DND-41 (cell line): ENCODE data around the gene CTNNA3.

Experiments used
- ATAC-seq: fragments of 200-7000 bp; cut with Tn5 transposase; 3 replicates; pipeline ENCODE4 v1.9.1; 2021; ENCODE audit warnings: low read depth; ENCODE audit not compliant: insufficient read depth
- DNase-seq: peaks from one replicate; pipeline ENCODE4 v3.0.0-alpha.2; 2020
- H2AFZ ChIP-seq: 2 replicates; pipeline ENCODE4 v1.6.0; 2012; ENCODE audit warnings: low read depth, low read length
- H3K27ac ChIP-seq: 2 replicates; pipeline ENCODE4 v1.5.1; 2012; ENCODE audit warnings: low read length, inconsistent platforms
- H3K27me3 ChIP-seq: fragments of 200-600 bp; sonication (generic); 2 replicates; pipeline ENCODE4 v1.6.0; 2012; ENCODE audit warnings: low read length, mild to moderate bottlenecking, inconsistent platforms; ENCODE audit not compliant: insufficient read depth, poor library complexity
- H3K36me3 ChIP-seq: 2 replicates; pipeline ENCODE4 v1.5.1; 2012; ENCODE audit warnings: low read length, inconsistent platforms; ENCODE audit not compliant: insufficient read depth
- H3K4me1 ChIP-seq: 2 replicates; pipeline ENCODE4 v1.5.1; 2012; ENCODE audit warnings: mild to moderate bottlenecking, low read length; ENCODE audit not compliant: insufficient read depth
- H3K4me2 ChIP-seq: 2 replicates; pipeline ENCODE4 v1.6.0; 2012; ENCODE audit warnings: mild to moderate bottlenecking, moderate library complexity, low read length, inconsistent platforms; ENCODE audit not compliant: insufficient read depth
- H3K4me3 ChIP-seq, 2 experiments: fragments of 200-600 bp in 1 of 2; shearing (Covaris generic) in 1 of 2; 2 replicates each; pipeline ENCODE4 v1.5.1; 2012 to 2016; ENCODE audit warnings: inconsistent platforms in 2 of 2, low read length in 2 of 2, mild to moderate bottlenecking in 2 of 2, low read depth in 1 of 2, moderate library complexity in 1 of 2
- H3K79me2 ChIP-seq: 2 replicates; pipeline ENCODE4 v1.6.0; 2012; ENCODE audit warnings: low read length, inconsistent platforms; ENCODE audit not compliant: insufficient read depth
- H3K9ac ChIP-seq: 2 replicates; pipeline ENCODE4 v1.6.0; 2012; ENCODE audit warnings: low read depth, mild to moderate bottlenecking, inconsistent platforms, low read length, moderate library complexity
- H3K9me3 ChIP-seq: 2 replicates; pipeline ENCODE4 v1.5.1; 2012; ENCODE audit warnings: low read length, moderate library complexity, mild to moderate bottlenecking, inconsistent platforms; ENCODE audit not compliant: insufficient read depth, severe bottlenecking
- H4K20me1 ChIP-seq: 2 replicates; pipeline ENCODE4 v1.6.0; 2012; ENCODE audit warnings: low read length; ENCODE audit not compliant: insufficient read depth
- EZH2 ChIP-seq: IDR thresholded peaks from 3 replicates; pipeline ENCODE4 v1.6.1; 2012; ENCODE audit warnings: borderline replicate concordance, low read depth, mild to moderate bottlenecking, moderate library complexity, low read length, inconsistent platforms; ENCODE audit not compliant: severe bottlenecking
- TF ChIP-seq, protein P1 (sequence below): IDR thresholded peaks from 2 replicates; pipeline ENCODE4 v1.5.1; 2012; ENCODE audit warnings: borderline replicate concordance, low read length, moderate library complexity, mild to moderate bottlenecking; ENCODE audit not compliant: poor library complexity, severe bottlenecking; ENCODE audit errors: extremely low read depth

The CTNNA3 gene

DNA sequence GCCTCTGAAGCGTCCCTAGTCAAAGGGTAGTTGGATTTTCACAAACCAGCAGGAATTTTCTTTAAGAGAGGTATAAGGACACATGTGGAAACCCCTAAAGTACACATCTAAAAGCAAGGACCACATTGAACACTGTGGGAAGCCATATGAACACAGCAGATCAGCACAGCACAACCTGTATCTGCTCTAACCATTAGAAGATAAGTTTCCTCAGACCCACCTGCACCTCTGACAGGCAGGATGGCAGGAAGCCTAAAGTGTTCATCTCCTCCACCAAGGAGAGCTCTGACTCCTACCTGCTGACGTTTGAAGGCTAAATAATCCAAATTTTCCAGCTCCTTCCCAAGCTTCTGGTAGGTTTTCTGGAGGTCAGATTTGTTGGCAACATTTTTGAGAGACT lies 174.4 kb downstream of the CTNNA3 start:
- H3K79me2 ChIP-seq = no peaks in the 10 kb centered on the region
- no peaks in the 10 kb centered on the region for H3K9me3 ChIP-seq
- H3K9ac ChIP-seq = no peak overlapping the region
- ATAC-seq = no peak
- H3K4me3 ChIP-seq = no peak overlapping the region
- H4K20me1 ChIP-seq = no peaks in the 10 kb centered on the region
- DNase-seq = no peak
- H3K4me2 ChIP-seq = no peak overlapping the region
- H3K27me3 ChIP-seq = no peaks in the 10 kb centered on the region
- no peaks in the 10 kb centered on the region for H3K36me3 ChIP-seq
- no peak overlapping the region for H2AFZ ChIP-seq
- H3K27ac ChIP-seq = no peak overlapping the region
- H3K4me1 ChIP-seq = no peaks in the 10 kb centered on the region
- TF ChIP-seq, protein P1, sequence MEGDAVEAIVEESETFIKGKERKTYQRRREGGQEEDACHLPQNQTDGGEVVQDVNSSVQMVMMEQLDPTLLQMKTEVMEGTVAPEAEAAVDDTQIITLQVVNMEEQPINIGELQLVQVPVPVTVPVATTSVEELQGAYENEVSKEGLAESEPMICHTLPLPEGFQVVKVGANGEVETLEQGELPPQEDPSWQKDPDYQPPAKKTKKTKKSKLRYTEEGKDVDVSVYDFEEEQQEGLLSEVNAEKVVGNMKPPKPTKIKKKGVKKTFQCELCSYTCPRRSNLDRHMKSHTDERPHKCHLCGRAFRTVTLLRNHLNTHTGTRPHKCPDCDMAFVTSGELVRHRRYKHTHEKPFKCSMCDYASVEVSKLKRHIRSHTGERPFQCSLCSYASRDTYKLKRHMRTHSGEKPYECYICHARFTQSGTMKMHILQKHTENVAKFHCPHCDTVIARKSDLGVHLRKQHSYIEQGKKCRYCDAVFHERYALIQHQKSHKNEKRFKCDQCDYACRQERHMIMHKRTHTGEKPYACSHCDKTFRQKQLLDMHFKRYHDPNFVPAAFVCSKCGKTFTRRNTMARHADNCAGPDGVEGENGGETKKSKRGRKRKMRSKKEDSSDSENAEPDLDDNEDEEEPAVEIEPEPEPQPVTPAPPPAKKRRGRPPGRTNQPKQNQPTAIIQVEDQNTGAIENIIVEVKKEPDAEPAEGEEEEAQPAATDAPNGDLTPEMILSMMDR = no peak
- no peak for TF ChIP-seq EZH2

DNA sequence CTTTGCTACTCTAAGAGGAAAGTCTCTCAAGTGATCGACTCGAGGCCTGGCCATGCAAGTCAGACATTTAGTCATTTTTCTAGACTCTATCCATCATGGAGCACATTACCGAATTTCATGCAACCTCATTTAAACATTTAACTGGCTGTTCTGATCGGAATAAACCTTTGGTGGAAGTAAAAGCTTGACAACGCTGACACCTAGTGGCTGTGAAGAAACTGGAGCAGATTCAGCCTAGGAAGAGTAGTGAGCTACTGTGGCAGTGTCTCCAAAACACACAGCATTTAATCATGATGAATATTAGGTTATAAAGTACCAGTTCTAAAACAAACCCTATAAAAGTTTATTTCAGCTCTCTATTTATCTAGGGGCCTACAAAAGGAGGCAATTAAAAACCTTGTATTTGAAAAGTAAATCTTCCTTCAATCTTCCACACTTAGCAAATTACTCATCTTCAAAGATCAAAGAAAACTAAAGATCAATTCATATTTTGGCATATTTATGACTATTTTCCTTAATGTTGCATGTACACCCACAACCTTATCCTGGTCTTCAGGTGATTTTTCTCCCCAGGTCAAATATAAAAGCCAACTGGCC lies 175.0 kb downstream of the CTNNA3 start:
- no peaks in the 10 kb centered on the region for H3K79me2 ChIP-seq
- ATAC-seq = peak; percentile 88

DNA sequence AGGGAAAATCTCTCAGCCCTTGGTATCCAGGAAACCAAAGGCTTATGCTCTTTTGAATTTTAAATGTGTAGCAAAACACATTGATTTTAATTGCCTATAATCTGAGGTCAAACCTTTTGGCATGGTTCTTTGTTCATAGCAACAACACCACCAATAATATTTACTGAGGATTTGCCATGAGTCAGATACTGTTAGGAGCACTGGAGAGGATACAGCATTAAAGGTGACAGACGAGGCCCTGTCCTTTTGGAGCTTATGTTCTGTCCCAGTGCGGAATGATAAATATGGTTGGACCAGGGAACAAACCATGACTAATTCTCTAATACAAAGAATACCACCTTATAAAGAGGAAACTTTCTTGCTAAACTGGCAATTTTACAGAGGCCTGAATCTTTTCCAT lies 176.6 kb downstream of the CTNNA3 start:
- Histone ChIP-seq H3K79me2 (no peaks in the 10 kb centered on the region), H3K27ac (no peak overlapping the region), H3K9ac (no peak overlapping the region), H3K9me3 (no peaks in the 10 kb centered on the region), H3K36me3 (no peaks in the 10 kb centered on the region), H2AFZ (no peak overlapping the region), H3K4me3 (no peak overlapping the region), H3K27me3 (peaks cover 3% of the 10 kb centered on the region), H3K4me2 (no peak overlapping the region), H3K4me1 (no peaks in the 10 kb centered on the region), H4K20me1 (no peaks in the 10 kb centered on the region)
- TF ChIP-seq, protein P1 = no peak
- no peak for TF ChIP-seq EZH2
- DNase-seq (no peak), ATAC-seq (no peak)

More for the DNA sequence above, 175.0 kb downstream of the CTNNA3 start:
- Histone ChIP-seq H3K9ac (no peak overlapping the region), H3K4me3 (no peak overlapping the region), H3K27ac (no peak overlapping the region), H3K9me3 (no peaks in the 10 kb centered on the region), H2AFZ (no peak overlapping the region), H4K20me1 (no peaks in the 10 kb centered on the region), H3K4me2 (no peak overlapping the region), H3K4me1 (no peaks in the 10 kb centered on the region), H3K27me3 (no peaks in the 10 kb centered on the region), H3K36me3 (no peaks in the 10 kb centered on the region)
- DNase-seq = peak; percentile 36
- TF ChIP-seq, protein P1 = peak; percentile 90
- TF ChIP-seq EZH2 = no peak
